Measurements from ENCODE around the gene MEGF10.

The MEGF10 gene

GRCh38 chr5:127308945-127309344 is 18.3 kb downstream of the MEGF10 start:
- no peaks in the 10 kb centered on the region for H3K36me3 ChIP-seq (ENCODE audit: control insufficient read depth, insufficient read depth, low read length)
- TF ChIP-seq, protein P1, sequence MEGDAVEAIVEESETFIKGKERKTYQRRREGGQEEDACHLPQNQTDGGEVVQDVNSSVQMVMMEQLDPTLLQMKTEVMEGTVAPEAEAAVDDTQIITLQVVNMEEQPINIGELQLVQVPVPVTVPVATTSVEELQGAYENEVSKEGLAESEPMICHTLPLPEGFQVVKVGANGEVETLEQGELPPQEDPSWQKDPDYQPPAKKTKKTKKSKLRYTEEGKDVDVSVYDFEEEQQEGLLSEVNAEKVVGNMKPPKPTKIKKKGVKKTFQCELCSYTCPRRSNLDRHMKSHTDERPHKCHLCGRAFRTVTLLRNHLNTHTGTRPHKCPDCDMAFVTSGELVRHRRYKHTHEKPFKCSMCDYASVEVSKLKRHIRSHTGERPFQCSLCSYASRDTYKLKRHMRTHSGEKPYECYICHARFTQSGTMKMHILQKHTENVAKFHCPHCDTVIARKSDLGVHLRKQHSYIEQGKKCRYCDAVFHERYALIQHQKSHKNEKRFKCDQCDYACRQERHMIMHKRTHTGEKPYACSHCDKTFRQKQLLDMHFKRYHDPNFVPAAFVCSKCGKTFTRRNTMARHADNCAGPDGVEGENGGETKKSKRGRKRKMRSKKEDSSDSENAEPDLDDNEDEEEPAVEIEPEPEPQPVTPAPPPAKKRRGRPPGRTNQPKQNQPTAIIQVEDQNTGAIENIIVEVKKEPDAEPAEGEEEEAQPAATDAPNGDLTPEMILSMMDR (IDR thresholded peaks at IDR 0.05; ENCODE audit: insufficient read depth, low read length, poor library complexity, severe bottlenecking): no peak
- H3K27me3 ChIP-seq (replicated peaks; ENCODE audit: control insufficient read depth, insufficient read depth, low read length): no peaks in the 10 kb centered on the region
- no peak overlapping the region for H3K4me3 ChIP-seq (replicated peaks; ENCODE audit: low read depth, low read length)
- DNase-seq (ENCODE audit: extremely low read depth, insufficient read length): no peak

DNA sequence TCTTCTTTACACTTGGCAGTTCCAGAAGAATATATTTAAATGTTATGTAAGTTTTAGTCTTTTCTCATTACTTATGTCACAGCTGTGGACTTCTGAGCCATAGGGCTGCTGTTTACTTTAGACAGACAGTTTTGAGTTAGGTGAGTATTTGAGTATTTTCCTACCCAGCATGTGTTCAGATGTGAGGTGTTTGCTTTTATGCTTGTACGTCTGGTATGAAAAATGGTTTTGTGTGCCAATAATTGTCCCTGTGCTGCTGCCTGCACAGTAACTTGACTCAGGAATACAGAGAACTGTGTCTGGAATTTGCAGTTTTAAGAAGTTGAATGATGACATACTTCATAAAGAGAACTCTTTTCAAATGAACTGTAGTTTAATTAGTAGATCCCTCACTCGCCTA is 20.8 kb downstream of the MEGF10 start:
- no peak for DNase-seq (ENCODE audit: extremely low read depth, insufficient read length)
- TF ChIP-seq, protein P1 (IDR thresholded peaks at IDR 0.05; ENCODE audit: insufficient read depth, low read length, poor library complexity, severe bottlenecking): no peak
- no peaks in the 10 kb centered on the region for H3K36me3 ChIP-seq (ENCODE audit: control insufficient read depth, insufficient read depth, low read length)
- H3K27me3 ChIP-seq (replicated peaks; ENCODE audit: control insufficient read depth, insufficient read depth, low read length): no peaks in the 10 kb centered on the region
- no peak overlapping the region for H3K4me3 ChIP-seq (replicated peaks; ENCODE audit: low read depth, low read length)

- TF ChIP-seq, protein P1 (IDR thresholded peaks at IDR 0.05; ENCODE audit: insufficient read depth, low read length, poor library complexity, severe bottlenecking): no peak
Observed at GRCh38 chr5:127311781-127312525, 21.4 kb downstream of the MEGF10 start.

DNA sequence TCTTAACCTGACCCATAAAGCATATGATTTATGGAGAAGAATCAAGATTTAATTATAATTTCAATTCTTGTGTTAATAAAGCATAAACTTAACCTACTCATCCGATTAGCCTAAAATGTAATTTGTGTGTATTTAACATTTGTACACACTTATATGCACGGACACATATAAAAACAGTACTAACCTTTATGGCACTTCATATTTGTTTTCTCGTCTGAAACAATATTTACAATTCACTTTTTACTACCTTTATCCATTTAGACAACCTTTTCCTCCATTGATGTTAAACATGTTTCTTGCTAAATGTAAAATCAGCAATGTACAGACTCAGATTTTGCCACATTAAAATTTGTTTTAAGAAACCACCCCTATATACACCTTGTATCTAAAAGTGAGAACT is 22.8 kb downstream of the MEGF10 start:
- H3K36me3 ChIP-seq (ENCODE audit: control insufficient read depth, insufficient read depth, low read length): no peaks in the 10 kb centered on the region
- DNase-seq (ENCODE audit: extremely low read depth, insufficient read length): no peak
- TF ChIP-seq, protein P1 (IDR thresholded peaks at IDR 0.05; ENCODE audit: insufficient read depth, low read length, poor library complexity, severe bottlenecking): no peak
- H3K27me3 ChIP-seq (replicated peaks; ENCODE audit: control insufficient read depth, insufficient read depth, low read length): no peaks in the 10 kb centered on the region
- H3K4me3 ChIP-seq (replicated peaks; ENCODE audit: low read depth, low read length): no peak overlapping the region

More at GRCh38 chr5:127311781-127312525, 21.4 kb downstream of the MEGF10 start:
- H3K27me3 ChIP-seq (replicated peaks; ENCODE audit: control insufficient read depth, insufficient read depth, low read length): no peaks in the 10 kb centered on the region
- DNase-seq (ENCODE audit: extremely low read depth, insufficient read length): no peak
- no peaks in the 10 kb centered on the region for H3K36me3 ChIP-seq (ENCODE audit: control insufficient read depth, insufficient read depth, low read length)
- no peak overlapping the region for H3K4me3 ChIP-seq (replicated peaks; ENCODE audit: low read depth, low read length)

DNA sequence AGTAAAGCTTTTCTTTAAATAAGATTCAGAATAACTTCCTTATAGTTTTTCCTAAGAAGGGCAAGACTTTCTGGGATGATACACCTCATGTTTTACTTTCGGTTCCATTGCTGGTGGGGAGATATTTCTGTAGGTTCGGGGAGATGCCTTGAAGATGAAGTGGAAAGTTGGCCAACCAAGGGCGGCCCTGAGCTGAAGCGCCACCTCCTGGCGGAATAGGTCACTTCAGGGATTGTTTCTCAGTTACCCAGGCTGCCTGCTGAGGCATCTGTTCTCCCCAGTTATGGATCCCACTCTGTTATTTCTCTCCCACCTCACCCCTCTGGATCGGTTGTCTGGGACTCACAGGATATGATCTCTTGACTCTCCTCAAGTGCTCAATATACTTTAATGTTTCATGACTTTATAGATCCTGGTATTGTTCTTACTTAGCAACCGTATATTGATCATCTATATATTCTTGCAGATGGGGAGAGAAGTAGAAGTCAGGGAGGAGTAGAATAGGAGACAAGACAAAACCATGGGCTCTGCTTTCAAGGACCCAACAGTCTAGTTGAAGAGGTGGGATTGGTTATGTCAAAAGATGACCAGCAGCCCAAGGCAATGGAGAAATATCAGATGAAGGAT is 23.4 kb downstream of the MEGF10 start:
- DNase-seq (ENCODE audit: extremely low read depth, insufficient read length): peak; percentile 24

More for the DNA sequence above, 23.4 kb downstream of the MEGF10 start:
- Histone ChIP-seq H3K36me3 (ENCODE audit: control insufficient read depth, insufficient read depth, low read length) (no peaks in the 10 kb centered on the region), H3K27me3 (replicated peaks; ENCODE audit: control insufficient read depth, insufficient read depth, low read length) (no peaks in the 10 kb centered on the region), H3K4me3 (replicated peaks; ENCODE audit: low read depth, low read length) (no peak overlapping the region)
- TF ChIP-seq, protein P1 (IDR thresholded peaks at IDR 0.05; ENCODE audit: insufficient read depth, low read length, poor library complexity, severe bottlenecking): peak; percentile 94

Measured in GM06990 (cell line).